Stimulated activated CD8-positive, alpha-beta memory T cell treated with anti-CD3 and anti-CD28 coated beads, Interleukin-15, amount 100 ng/mL, for 24 hours (primary cell): ENCODE results near the gene PSMD10.

Experiments
- DNase-seq: peaks from one replicate; pipeline ENCODE4 v3.0.0-alpha.2; 2020; ENCODE audit warnings: low read depth

The PSMD10 gene

DNA sequence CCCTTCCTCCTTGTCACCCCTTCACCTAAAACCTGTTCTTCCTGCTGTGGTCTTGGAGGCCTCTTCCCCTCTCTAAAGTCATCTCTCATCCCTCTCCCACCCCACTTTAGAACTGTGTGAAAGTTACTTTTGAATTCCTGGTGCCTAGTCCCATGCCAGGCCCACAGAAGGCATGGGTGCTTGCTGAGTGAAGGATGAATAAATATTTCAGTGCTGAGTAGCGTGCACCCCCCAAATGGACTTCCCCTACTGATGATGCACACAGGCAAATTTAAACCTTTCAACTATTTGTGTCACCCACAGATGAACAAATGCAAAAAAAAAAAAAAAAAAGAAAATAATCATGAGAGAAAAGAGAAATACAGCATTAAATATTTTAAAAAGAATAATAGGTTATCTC is 19.8 kb downstream of the PSMD10 start:
- DNase-seq = no peak

DNA sequence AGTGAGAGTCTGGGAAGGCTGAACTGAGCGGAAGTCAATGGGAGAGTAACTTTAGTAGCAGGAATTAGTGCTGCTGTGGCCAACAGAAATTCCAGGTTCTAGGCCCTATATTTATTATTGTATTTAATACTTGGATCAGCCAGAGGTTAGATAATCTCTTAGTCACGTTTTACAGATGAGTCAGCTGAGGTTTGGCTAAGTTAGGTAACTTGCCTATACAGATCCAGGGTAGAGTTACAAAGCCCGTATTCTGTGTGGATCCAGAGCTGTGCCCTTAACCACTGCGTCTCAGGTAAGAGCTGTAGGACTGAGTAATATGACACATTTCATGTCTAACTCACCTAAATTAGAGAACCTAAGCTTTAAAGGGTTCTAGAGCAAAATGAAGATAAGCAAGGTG is 20.5 kb downstream of the PSMD10 start:
- DNase-seq = no peak

DNA sequence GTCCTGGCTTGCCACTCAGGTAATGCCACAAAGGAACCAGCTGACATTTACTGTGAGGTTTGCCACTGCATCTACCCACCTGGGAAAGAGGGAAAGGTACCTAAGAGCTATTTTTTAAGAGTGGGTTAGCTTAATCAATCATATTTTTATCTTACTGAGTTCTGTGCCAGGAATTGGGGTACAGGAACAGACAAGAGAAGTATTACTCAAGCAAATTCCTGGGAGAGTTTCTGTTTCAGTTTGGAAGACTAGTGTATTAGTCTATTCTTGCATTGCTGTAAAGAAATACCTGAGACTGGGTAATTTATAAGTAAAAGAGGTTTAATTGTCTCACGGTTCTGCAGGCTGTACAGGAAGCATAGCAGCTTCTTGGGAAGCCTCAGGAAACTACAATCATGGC is 23.2 kb downstream of the PSMD10 start:
- DNase-seq = no peak

DNA sequence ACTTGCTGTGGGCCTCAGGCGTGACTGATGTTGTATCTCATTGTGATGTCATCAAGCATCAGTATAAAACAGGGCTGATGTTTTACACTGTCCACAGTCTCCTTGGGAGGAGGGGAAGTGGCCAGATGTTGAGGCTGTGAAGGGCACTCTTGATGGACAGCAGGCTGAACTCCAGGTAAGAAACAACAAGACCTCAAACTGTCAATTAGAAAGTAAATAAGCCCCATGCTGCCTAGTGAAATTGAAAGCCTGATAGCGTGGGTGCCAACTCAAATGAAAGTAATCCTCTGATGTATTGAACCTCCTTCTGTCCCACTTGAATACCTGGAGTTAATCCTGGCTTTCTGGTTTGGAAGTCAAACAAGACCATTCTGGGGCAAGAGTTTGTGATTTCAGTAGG is 26.7 kb downstream of the PSMD10 start:
- no peak for DNase-seq

DNA sequence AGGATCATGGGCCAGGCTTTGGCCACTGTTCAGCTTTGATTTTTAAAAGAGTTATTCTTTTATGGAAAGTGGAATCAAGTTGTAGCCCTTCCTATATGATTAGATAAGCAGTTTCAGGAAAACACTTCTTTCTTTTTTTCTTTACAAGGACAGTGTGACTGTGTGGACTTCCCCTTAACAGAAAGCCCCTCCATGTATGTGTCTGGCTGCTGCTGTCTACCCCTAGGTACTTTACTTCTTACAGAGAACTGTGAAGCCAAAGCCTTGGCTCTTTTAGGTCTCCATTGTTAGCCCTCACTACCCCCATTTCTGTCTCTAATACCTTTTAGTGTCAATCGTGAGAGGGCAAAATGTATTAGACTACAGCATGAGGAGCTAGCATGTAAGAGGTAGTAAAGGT is 27.3 kb downstream of the PSMD10 start:
- no peak for DNase-seq

DNA sequence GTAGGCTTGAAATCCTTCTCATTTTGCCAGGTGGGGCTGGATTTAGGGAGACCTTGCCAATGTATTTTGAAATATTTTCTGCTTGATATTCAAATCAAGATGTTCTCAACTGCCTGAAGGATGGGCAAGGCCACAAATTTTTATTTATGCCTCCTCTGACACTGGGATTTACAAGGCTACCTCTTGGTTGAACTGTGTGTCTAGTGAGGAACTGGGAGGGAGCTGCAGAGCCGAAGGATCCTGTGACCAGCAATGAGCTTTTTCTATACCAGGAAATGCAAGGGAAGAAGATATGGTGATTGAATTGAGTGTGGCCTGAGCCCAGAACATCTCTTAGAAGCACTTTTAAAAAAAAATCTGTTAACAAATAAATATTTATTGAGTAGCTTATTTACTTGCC is 31.5 kb downstream of the PSMD10 start:
- DNase-seq = no peak

DNA sequence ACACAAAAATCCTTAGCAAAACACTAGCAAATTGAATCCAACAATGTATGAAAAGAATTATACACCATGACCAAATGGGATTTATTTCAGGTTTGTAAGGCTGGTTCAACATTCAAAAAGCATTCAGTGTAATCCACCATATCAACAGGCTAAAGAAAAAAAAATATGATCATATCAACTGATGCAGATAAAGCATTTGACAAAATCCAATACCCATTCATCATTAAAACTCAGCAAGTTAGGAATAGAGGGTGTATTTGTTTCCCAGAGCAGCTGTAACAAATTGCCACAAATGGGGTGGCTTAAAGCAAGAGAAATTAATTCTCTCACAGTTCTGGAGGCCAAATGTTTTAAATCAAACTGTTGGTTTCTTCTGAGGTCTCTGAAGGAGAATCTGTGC is 35.8 kb downstream of the PSMD10 start:
- DNase-seq = no peak

DNA sequence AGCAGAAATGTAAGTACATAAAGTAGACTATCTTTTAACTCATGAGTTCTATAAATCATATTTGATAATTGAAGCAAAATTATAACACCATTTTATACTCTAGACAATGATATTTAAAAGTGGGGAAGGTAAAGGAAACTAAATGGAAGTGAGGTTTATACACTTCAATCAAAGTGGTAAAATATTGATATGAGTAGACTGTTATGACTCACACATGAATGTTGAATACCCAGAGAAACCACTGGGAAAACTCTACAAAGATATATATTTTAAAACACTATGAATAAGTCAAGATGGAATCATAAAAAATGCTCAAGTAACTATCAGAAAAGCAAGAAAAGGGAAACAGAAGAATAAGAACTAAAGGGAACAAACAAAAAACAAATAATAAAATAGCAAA is 38.1 kb downstream of the PSMD10 start:
- no peak for DNase-seq

DNA sequence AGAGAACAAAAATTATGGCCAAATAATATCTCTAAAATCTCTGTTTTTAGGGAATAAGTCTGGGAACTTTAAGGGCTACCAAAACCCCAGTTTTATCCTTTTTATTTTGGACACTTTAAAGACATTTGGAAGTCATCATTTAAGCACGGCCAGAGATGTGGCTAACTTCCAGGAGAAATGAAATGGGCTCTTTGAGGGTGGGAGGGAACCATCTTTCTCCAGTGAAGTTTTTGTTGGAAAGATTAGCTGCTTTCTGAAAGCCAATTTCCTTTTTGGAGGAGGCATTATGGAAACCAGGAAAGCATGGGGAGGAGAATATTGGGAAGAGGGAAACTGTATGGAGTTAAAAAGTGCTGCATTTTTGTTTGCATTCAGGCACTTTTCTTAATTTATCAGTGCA is 41.7 kb downstream of the PSMD10 start:
- no peak for DNase-seq

DNA sequence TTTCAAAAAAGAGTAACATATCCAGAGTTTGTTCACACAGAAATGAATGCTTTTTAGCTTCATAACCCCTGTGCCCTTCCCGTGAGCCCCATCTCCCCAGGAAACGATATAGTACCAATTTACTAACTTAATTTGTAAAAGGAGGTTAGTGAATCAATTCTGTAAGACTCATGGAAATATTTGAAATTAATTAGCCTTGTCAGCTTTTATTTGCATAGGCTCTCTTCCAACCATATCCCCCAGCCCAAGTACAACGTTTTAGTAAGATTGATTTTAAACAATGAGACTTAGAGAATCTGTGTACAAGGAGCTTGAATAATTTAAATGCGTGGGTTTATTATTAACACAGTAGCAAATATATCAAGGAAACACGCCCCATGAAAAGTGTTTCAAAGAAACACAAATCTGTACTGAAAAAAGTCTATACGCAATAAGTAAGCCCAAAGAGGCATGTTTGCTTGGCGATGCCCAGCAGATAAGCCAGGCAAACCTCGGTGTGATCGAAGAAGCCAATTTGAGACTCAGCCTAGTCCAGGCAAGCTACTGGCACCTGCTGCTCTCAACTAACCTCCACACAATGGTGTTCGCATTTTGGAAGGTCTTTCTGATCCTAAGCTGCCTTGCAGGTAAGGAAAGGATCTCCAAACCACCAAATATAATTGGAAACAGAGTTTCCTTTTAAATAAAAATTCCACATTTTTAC is 46.6 kb downstream of the PSMD10 start, which contains the start of gene VSIG1:
TSS of gene VSIG1 (plus strand) at position 512 of the 703 bp plus-strand sequence. CDS start at position 578, 66 bp downstream.
- no peak for DNase-seq

DNA sequence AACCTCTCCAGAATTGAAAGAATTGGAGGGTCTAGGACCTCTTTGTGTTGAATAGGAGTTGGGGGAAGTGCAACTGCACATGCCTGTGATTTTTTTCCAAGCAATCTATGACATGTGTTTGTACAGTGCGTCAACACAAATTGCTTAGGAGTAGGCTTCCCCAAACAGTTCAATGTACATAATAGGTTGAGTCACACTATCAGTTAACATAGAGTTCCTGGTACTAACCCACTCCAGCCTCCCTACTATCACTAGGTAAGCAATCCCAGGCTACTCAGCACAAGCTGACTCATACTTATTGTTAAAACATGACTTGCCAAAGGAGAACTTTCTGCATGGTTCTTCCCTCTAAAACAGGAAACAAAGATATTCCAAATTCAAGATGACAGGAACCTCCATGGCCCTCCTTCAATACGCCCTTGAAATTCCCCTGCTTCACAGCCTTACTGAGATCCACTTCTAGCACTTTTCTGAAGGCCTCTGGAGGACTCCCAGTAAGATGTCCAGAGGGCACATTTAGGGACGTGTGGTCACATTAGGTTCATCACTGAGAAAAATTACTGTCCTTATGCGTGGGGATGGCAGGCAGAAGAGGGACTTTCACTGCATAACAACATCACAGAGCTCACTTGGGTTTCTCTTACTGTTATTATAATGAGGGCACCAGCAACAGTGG is 54.9 kb downstream of the PSMD10 start:
- DNase-seq = no peak

DNA sequence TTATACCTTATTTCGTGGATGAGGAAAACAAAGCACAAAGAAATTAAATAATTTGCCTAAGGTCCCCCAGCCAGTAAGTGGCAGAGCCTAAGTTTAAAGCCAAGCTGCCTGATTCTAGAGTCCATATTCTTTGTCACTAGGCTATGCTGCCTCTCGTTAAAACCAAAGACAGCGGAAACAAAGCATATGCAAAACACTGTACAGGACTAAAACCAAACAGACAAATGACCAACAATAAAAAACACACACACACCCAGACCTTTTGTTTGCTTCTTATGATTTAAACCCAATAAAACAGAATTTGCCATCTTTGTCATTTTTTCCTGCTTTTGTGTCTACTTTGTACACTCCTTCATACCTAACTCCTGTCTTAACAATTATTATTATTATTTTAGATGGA is 56.6 kb downstream of the PSMD10 start:
- DNase-seq = no peak
